Neural cell (in vitro differentiated cells): Measurements from ENCODE around the gene FGD4.

ENCODE experiments used
- CTCF ChIP-seq: fragments of 450-650 bp; IDR thresholded peaks from 2 replicates; pipeline ENCODE4 v1.5.1; 2014; ENCODE audit warnings: antibody characterized with exemption, mild to moderate bottlenecking, moderate library complexity; ENCODE audit not compliant: poor library complexity, severe bottlenecking
- EP300 ChIP-seq: fragments of 450-650 bp; conservative IDR thresholded peaks from 2 replicates; pipeline ENCODE4 v1.6.1; 2014; ENCODE audit warnings: antibody characterized with exemption, mild to moderate bottlenecking, moderate library complexity; ENCODE audit not compliant: poor library complexity, severe bottlenecking
- EZH2 ChIP-seq: fragments of 200-600, 300-800 bp; shearing (Covaris generic), sonication (generic); IDR thresholded peaks from 2 replicates; pipeline ENCODE4 v1.6.1; 2014; ENCODE audit warnings: antibody characterized with exemption, low read length, borderline replicate concordance, mild to moderate bottlenecking; ENCODE audit not compliant: insufficient read depth, poor library complexity, severe bottlenecking
- POLR2AphosphoS5 ChIP-seq: IDR thresholded peaks from 2 replicates; pipeline ENCODE4 v1.6.1; 2012
- TAF1 ChIP-seq: IDR thresholded peaks from 2 replicates; pipeline ENCODE4 v1.6.1; 2012; ENCODE audit warnings: low read depth

- no peak for TF ChIP-seq CTCF
- no peak for TF ChIP-seq EP300
- TF ChIP-seq POLR2AphosphoS5, result no peak
- no peak for TF ChIP-seq EZH2
- no peak for TF ChIP-seq TAF1
Measured at GRCh38 chr12:32369202-32369601, 30.2 kb upstream of the FGD4 start.
